Measurements from ENCODE around the gene SCAPER.
"Not testable (repeated sequence)": the region's sequence is repeated elsewhere in the genome, so short reads cannot be mapped to it uniquely, and the experiment has no call there.

The SCAPER gene

GRCh38 chr15:76912430-76912829 lies 7.3 kb upstream of the SCAPER start:
- peak; percentile 43; the same call in 1 of the 3 replicates for ATAC-seq (ENCODE audit: low read depth)
- TF ChIP-seq, protein P1, sequence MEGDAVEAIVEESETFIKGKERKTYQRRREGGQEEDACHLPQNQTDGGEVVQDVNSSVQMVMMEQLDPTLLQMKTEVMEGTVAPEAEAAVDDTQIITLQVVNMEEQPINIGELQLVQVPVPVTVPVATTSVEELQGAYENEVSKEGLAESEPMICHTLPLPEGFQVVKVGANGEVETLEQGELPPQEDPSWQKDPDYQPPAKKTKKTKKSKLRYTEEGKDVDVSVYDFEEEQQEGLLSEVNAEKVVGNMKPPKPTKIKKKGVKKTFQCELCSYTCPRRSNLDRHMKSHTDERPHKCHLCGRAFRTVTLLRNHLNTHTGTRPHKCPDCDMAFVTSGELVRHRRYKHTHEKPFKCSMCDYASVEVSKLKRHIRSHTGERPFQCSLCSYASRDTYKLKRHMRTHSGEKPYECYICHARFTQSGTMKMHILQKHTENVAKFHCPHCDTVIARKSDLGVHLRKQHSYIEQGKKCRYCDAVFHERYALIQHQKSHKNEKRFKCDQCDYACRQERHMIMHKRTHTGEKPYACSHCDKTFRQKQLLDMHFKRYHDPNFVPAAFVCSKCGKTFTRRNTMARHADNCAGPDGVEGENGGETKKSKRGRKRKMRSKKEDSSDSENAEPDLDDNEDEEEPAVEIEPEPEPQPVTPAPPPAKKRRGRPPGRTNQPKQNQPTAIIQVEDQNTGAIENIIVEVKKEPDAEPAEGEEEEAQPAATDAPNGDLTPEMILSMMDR (IDR thresholded peaks at IDR 0.05; ENCODE audit: poor library complexity, severe bottlenecking): no peak
- no peaks in the 10 kb centered on the region for H3K36me3 ChIP-seq (ENCODE audit: low read depth)
- no peaks in the 10 kb centered on the region for H3K4me1 ChIP-seq (ENCODE audit: insufficient read depth, poor library complexity, severe bottlenecking)
- H3K27me3 ChIP-seq (ENCODE audit: insufficient read depth, poor library complexity, severe bottlenecking): no peaks in the 10 kb centered on the region
- no peak for DNase-seq (ENCODE audit: low spot score)
- H3K27ac ChIP-seq (ENCODE audit: poor library complexity, severe bottlenecking): no peak overlapping the region
- no peaks in the 10 kb centered on the region for H3K9me3 ChIP-seq (ENCODE audit: severe bottlenecking)
- no peak overlapping the region for H3K4me3 ChIP-seq (ENCODE audit: severe bottlenecking)

DNA sequence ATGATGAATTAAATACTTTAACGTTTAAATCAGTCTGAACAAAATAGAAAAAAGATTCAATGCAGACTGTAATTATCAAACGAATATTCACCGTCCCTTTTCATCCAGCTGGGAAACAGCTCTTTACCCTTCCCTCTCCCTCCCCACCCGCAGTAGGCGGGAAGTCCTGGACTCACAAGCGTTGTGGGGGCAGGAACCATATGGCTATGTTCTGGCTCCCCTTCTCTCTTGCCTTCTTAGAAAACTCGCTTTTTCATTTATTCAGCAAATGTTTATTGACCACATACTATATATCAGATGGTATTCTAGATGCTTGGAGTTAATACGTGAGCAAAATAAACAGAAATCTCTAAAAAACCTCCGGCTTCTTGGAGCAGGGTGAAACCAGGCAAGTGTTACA lies 715 bp upstream of the SCAPER start:
- no peak for ATAC-seq (ENCODE audit: low read depth)
- no peak for DNase-seq (ENCODE audit: low spot score)
- H3K4me1 ChIP-seq (ENCODE audit: insufficient read depth, poor library complexity, severe bottlenecking): peaks cover 6% of the 10 kb centered on the region
- peak overlapping the region; percentile 62 for H3K4me3 ChIP-seq (ENCODE audit: severe bottlenecking)
- no peak overlapping the region for H3K27ac ChIP-seq (ENCODE audit: poor library complexity, severe bottlenecking)
- TF ChIP-seq, protein P1 (IDR thresholded peaks at IDR 0.05; ENCODE audit: poor library complexity, severe bottlenecking): no peak
- no peaks in the 10 kb centered on the region for H3K36me3 ChIP-seq (ENCODE audit: low read depth)
- no peaks in the 10 kb centered on the region for H3K27me3 ChIP-seq (ENCODE audit: insufficient read depth, poor library complexity, severe bottlenecking)
- no peaks in the 10 kb centered on the region for H3K9me3 ChIP-seq (ENCODE audit: severe bottlenecking)

GRCh38 chr15:76904461-76905012 lies 603 bp downstream of the SCAPER start:
- Histone ChIP-seq H3K9me3 (ENCODE audit: severe bottlenecking) (no peaks in the 10 kb centered on the region), H3K4me1 (ENCODE audit: insufficient read depth, poor library complexity, severe bottlenecking) (peaks cover 6% of the 10 kb centered on the region), H3K36me3 (ENCODE audit: low read depth) (no peaks in the 10 kb centered on the region), H3K4me3 (ENCODE audit: severe bottlenecking) (peak overlapping the region; percentile 62), H3K27ac (ENCODE audit: poor library complexity, severe bottlenecking) (peak overlapping the region; percentile 58), H3K27me3 (ENCODE audit: insufficient read depth, poor library complexity, severe bottlenecking) (no peaks in the 10 kb centered on the region)
- ATAC-seq (ENCODE audit: low read depth) (peak; percentile 75), DNase-seq (ENCODE audit: low spot score) (no peak)
- TF ChIP-seq, protein P1 (IDR thresholded peaks at IDR 0.05; ENCODE audit: poor library complexity, severe bottlenecking): no peak

- ATAC-seq (ENCODE audit: low read depth) (peak; percentile 13; the same call in 2 of the 3 replicates), DNase-seq (ENCODE audit: low spot score) (no peak)
- no peaks in the 10 kb centered on the region for H3K9me3 ChIP-seq (ENCODE audit: severe bottlenecking)
- H3K4me3 ChIP-seq (ENCODE audit: severe bottlenecking): no peak overlapping the region
- TF ChIP-seq, protein P1 (IDR thresholded peaks at IDR 0.05; ENCODE audit: poor library complexity, severe bottlenecking): peak; percentile 74
- no peaks in the 10 kb centered on the region for H3K27me3 ChIP-seq (ENCODE audit: insufficient read depth, poor library complexity, severe bottlenecking)
- H3K27ac ChIP-seq (ENCODE audit: poor library complexity, severe bottlenecking): no peak overlapping the region
- H3K4me1 ChIP-seq (ENCODE audit: insufficient read depth, poor library complexity, severe bottlenecking): peaks cover 6% of the 10 kb centered on the region
- no peaks in the 10 kb centered on the region for H3K36me3 ChIP-seq (ENCODE audit: low read depth)
Measured at GRCh38 chr15:76903251-76903681, 1.9 kb downstream of the SCAPER start.

- ATAC-seq (ENCODE audit: low read depth) (no peak), DNase-seq (ENCODE audit: low spot score) (no peak)
- peaks cover 6% of the 10 kb centered on the region for H3K4me1 ChIP-seq (ENCODE audit: insufficient read depth, poor library complexity, severe bottlenecking)
- TF ChIP-seq, protein P1 (IDR thresholded peaks at IDR 0.05; ENCODE audit: poor library complexity, severe bottlenecking): no peak
- no peaks in the 10 kb centered on the region for H3K27me3 ChIP-seq (ENCODE audit: insufficient read depth, poor library complexity, severe bottlenecking)
- no peaks in the 10 kb centered on the region for H3K9me3 ChIP-seq (ENCODE audit: severe bottlenecking)
- H3K36me3 ChIP-seq (ENCODE audit: low read depth): no peaks in the 10 kb centered on the region
- no peak overlapping the region for H3K27ac ChIP-seq (ENCODE audit: poor library complexity, severe bottlenecking)
- no peak overlapping the region for H3K4me3 ChIP-seq (ENCODE audit: severe bottlenecking)
Measured at GRCh38 chr15:76901965-76902364, 3.2 kb downstream of the SCAPER start.

GRCh38 chr15:76899931-76900310 lies 5.2 kb downstream of the SCAPER start:
- ATAC-seq (ENCODE audit: low read depth); H3K4me3 ChIP-seq (ENCODE audit: severe bottlenecking); H3K4me1 ChIP-seq (ENCODE audit: insufficient read depth, poor library complexity, severe bottlenecking): not testable (repeated sequence)

DNA sequence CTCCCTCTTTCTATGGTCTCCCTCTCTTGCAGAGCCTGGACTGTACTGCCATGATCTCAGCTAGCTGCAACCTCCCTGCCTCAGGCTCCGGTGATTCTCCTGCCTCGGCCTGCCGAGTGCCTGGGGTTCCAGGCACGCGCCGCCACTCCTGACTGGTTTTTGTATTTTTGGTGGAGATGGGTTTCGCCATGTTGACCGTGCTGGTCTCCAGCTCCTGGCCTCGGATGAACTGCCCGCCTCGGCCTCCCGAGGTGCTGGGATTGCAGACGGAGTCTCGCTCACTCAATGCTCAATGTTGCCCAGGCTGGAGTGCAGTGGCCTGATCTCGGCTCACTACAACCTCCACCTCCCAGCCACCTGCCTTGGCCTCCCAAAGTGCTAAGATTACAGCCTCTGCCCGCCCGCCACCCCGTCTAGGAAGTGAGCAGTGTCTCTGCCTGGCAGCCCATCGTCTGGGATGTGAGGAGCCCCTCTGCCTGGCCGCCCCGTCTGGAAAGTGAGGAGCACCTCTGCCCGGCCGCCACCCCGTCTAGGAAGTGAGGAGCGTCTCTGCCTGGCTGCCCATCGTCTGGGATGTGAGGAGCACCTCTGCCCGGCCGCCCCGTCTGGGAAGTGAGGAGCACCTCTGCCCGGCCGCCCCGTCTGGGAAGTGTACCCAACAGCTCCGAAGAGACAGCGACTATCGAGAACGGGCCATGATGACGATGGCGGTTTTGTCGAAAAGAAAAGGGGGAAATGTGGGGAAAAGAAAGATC lies 5.8 kb downstream of the SCAPER start:
- H3K4me1 ChIP-seq (ENCODE audit: insufficient read depth, poor library complexity, severe bottlenecking); H3K36me3 ChIP-seq (ENCODE audit: low read depth); H3K27ac ChIP-seq (ENCODE audit: poor library complexity, severe bottlenecking); DNase-seq (ENCODE audit: low spot score); H3K27me3 ChIP-seq (ENCODE audit: insufficient read depth, poor library complexity, severe bottlenecking); H3K4me3 ChIP-seq (ENCODE audit: severe bottlenecking); ATAC-seq (ENCODE audit: low read depth); H3K9me3 ChIP-seq (ENCODE audit: severe bottlenecking): not testable (repeated sequence)

More at GRCh38 chr15:76899931-76900310, 5.2 kb downstream of the SCAPER start:
- DNase-seq (ENCODE audit: low spot score); H3K27me3 ChIP-seq (ENCODE audit: insufficient read depth, poor library complexity, severe bottlenecking); H3K36me3 ChIP-seq (ENCODE audit: low read depth); H3K27ac ChIP-seq (ENCODE audit: poor library complexity, severe bottlenecking); H3K9me3 ChIP-seq (ENCODE audit: severe bottlenecking): not testable (repeated sequence)
